ENCODE measurements around the gene DOHH.

The DOHH gene

GRCh38 chr19:3477506-3477905 is 23.0 kb downstream of the DOHH start:
- TF ChIP-seq GATA3 (IDR thresholded peaks at IDR 0.05; ENCODE audit: low read depth, low read length) (no peak), GATA2 (IDR thresholded peaks at IDR 0.05; ENCODE audit: low read depth, low read length) (no peak)

- no peak for TF ChIP-seq GATA3 (IDR thresholded peaks at IDR 0.05; ENCODE audit: low read depth, low read length)
- TF ChIP-seq GATA2 (IDR thresholded peaks at IDR 0.05; ENCODE audit: low read depth, low read length) = no peak
Measured at GRCh38 chr19:3476830-3477229, 23.6 kb downstream of the DOHH start.

DNA sequence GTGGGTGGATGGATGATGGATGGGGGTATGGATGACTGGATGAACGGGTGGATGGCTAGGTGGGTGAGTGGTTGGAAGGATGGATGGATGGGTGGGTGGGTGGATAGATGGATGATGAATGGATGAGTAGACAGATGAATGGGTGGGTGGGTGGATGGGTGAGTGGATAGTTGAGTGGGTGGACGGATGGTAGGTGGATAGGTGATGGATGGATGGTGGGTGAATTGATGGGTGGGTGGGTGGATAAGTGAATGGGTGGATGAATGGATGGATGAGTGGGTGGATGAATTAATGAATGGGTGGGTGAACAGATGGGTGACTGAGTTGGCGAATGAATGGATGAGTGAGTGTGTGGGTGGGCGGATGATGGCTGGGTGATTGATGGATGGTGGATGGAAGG is 25.0 kb downstream of the DOHH start:
- TF ChIP-seq GATA2 (IDR thresholded peaks at IDR 0.05; ENCODE audit: low read depth, low read length) = no peak
- TF ChIP-seq GATA3 (IDR thresholded peaks at IDR 0.05; ENCODE audit: low read depth, low read length) = no peak

GRCh38 chr19:3474614-3475013 is 25.9 kb downstream of the DOHH start:
- no peak for TF ChIP-seq GATA2 (IDR thresholded peaks at IDR 0.05; ENCODE audit: low read depth, low read length)
- no peak for TF ChIP-seq GATA3 (IDR thresholded peaks at IDR 0.05; ENCODE audit: low read depth, low read length)

DNA sequence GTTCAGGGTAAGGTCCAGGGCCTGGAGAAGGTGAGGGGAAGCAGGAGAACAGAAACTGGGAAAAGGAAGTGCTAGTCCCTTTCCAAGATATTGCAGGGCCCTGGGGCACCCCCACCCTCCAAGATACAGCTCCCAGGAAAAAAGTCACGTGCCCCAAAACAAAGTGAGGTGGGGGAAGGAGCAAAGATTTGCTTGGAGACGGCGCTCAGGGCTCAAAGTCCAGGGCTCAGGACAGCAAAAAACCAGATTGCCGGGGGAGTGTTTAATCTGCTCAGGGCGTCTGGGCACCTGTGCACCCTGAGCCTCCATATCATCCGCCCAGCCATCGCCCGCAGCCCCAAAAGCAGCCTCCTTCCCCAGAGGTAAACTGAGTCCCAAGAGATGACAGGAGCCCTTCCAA is 26.5 kb downstream of the DOHH start:
- TF ChIP-seq GATA3 (IDR thresholded peaks at IDR 0.05; ENCODE audit: low read depth, low read length) (no peak), GATA2 (IDR thresholded peaks at IDR 0.05; ENCODE audit: low read depth, low read length) (no peak)

- no peak for TF ChIP-seq GATA2 (IDR thresholded peaks at IDR 0.05; ENCODE audit: low read depth, low read length)
- TF ChIP-seq GATA3 (IDR thresholded peaks at IDR 0.05; ENCODE audit: low read depth, low read length) = no peak
Measured at GRCh38 chr19:3471954-3472655, 28.4 kb downstream of the DOHH start.

DNA sequence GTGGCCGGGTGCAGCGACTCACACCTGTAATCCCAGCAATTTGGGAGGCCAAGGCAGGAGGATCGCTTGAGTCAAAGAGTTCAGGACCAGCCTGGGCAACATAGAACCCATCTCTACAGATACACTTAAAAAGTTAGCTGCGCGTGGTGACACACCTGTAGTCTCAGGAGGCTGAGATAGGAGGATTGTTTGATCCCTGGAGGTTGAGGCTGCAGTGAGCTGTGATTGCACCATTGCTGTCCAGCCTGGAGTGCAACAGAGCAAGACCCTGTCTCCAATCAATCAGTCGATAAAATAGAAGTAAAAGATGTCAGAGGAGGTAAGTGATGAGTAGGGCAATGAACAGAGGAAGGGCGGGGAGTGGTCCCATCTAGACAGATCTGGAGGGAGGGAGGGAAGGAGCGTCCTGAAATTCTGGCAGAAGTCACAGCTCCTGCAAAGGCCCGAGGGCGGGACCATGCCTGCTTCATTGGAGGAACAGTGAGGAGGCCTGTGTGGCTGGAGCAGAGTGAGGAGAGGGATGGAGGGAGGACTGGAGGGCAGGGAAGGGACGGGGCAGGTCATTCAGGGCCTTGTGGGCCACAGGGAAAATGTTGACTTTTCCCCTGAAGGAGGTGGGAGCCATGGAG is 29.9 kb downstream of the DOHH start:
- TF ChIP-seq GATA3 (IDR thresholded peaks at IDR 0.05; ENCODE audit: low read depth, low read length) (no peak), GATA2 (IDR thresholded peaks at IDR 0.05; ENCODE audit: low read depth, low read length) (no peak)

- no peak for TF ChIP-seq GATA2 (IDR thresholded peaks at IDR 0.05; ENCODE audit: low read depth, low read length)
- TF ChIP-seq GATA3 (IDR thresholded peaks at IDR 0.05; ENCODE audit: low read depth, low read length) = no peak
Measured at GRCh38 chr19:3469638-3470499, 30.6 kb downstream of the DOHH start.

DNA sequence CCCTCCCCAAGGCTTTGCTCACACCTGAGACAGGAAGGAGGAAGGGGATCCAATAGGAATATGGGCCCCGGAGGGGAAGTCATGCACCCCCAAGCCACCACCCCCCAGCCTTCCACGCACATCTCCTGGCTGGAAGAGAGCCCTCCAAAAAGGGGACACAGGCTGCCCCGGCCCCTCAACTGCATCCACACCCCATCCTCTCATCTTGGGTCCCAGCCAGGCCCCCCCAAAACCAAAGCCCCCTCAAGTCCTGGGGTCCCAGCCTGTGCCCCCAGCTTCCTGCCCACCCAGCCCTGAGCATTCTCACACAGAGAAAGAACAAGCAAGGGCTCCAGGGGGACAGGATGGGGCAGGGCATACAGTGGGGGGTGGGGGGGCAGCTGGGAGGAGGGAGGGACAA is 32.3 kb downstream of the DOHH start:
- no peak for TF ChIP-seq GATA3 (IDR thresholded peaks at IDR 0.05; ENCODE audit: low read depth, low read length)
- TF ChIP-seq GATA2 (IDR thresholded peaks at IDR 0.05; ENCODE audit: low read depth, low read length) = no peak

GRCh38 chr19:3467437-3468198 is 32.9 kb downstream of the DOHH start:
- TF ChIP-seq GATA3 (IDR thresholded peaks at IDR 0.05; ENCODE audit: low read depth, low read length) (no peak), GATA2 (IDR thresholded peaks at IDR 0.05; ENCODE audit: low read depth, low read length) (no peak)

GRCh38 chr19:3466635-3467034 is 33.8 kb downstream of the DOHH start:
- TF ChIP-seq GATA2 (IDR thresholded peaks at IDR 0.05; ENCODE audit: low read depth, low read length) (no peak), GATA3 (IDR thresholded peaks at IDR 0.05; ENCODE audit: low read depth, low read length) (no peak)

DNA sequence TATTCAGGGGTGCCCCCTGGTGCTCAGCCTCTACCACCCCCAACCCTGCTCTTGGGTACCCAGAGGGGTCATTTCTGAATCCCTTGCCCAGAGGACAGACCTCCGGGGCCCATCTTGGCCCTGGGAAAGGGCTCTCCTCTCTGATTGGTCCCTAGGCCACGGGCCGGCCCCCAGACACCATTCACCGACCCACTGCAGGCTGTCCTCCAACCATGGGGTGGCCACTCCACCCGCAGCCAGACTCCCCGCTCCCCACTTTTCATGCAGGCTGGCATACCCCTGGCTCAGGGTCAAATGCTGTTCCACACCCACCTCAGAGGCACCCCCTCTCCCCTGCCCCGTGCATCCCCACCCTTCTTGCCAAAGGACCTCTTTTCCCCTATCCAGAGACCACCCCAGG is 34.9 kb downstream of the DOHH start:
- TF ChIP-seq GATA2 (IDR thresholded peaks at IDR 0.05; ENCODE audit: low read depth, low read length) = no peak
- no peak for TF ChIP-seq GATA3 (IDR thresholded peaks at IDR 0.05; ENCODE audit: low read depth, low read length)

DNA sequence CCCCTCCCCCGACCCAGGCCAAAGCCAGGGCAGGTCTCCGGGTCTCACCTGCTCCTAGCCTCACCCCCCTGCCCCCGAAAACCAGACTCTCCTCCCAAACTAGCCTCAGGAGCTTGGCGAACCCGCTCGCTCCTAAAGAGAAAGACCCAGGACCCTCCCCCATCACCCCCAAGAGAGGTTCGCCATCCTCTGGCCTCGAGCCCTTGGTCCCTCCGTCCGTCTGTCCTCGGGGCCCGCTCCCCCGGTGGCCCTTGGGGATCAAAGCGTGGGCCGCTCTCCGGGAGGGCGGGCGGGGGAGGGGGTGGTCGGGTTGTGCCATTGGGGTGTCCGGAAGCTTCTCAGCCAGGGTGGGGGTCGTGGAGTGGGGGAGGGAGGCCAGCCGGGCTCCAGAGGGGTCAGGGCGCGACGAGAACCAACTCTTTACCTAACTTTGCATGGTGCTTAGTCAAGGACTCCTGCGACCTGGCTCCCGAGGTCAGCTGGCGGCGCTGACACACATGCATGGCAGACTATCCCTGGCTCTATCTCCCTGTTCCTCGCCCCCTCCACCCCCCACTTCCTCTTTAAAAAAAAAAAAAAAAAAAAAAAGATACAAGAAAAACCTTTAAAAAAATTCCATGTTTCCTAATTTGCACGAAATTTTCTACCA is 35.8 kb downstream of the DOHH start:
- no peak for TF ChIP-seq GATA3 (IDR thresholded peaks at IDR 0.05; ENCODE audit: low read depth, low read length)
- no peak for TF ChIP-seq GATA2 (IDR thresholded peaks at IDR 0.05; ENCODE audit: low read depth, low read length)

Data from SH-SY5Y (cell line).